Activated T-helper 1 cell treated with anti-CD3 and anti-CD28 coated beads, Interleukin-12 subunit alpha, Interleukin-12 subunit beta, Interleukin-2, Interleukin-4 antibody, amounts not matched to agents 30 ng/mL and 10 ng/mL and 1 ng/mL, durations not matched to agents 14 hours and 24 hours and 36 hours (primary cell): ENCODE data around the gene PTPRU. TPM values are rescaled to one million over a fixed set of nuclear protein-coding genes. Genes with fewer than 3 reads are reported as not detected.

ENCODE experiments used
- total RNA-seq: library from RNA; stranded (reverse); gene quantifications from 2 replicates; pipeline ENCODE4 v1.2.3, GENCODE V29; 2022

Gene PTPRU
- total RNA-seq, 1 donor from 2014 or later, result 0.67 TPM

Other genes with a start within 250 kb of the PTPRU start
- 0.47 and 0.56 TPM in 2 replicates for gene TMEM200B, start 112.6 kb upstream of the PTPRU start, total RNA-seq
- 129 and 135 TPM in 2 replicates for gene SRSF4, start 54.6 kb upstream of the PTPRU start, total RNA-seq
- 34.5 and 36.4 TPM in 2 replicates for gene MECR, start 5.6 kb upstream of the PTPRU start, total RNA-seq